NCI-H1417 (cell line): ENCODE measurements around the gene MAST2.
A peak's percentile ranks its signal among the peaks of the same experiment; 100 is the strongest.
"Not testable (repeated sequence)": the region's sequence is repeated elsewhere in the genome, so short reads cannot be mapped to it uniquely, and the experiment has no call there.

Experiments
- DNase-seq, 3 experiments: peaks; one replicate each; lab custom pipeline; 2025; lab: John Stamatoyannopoulos, UW

The MAST2 gene

GRCh38 chr1:45938029-45938428 is 134.6 kb downstream of the MAST2 start:
- no peak for DNase-seq

DNA sequence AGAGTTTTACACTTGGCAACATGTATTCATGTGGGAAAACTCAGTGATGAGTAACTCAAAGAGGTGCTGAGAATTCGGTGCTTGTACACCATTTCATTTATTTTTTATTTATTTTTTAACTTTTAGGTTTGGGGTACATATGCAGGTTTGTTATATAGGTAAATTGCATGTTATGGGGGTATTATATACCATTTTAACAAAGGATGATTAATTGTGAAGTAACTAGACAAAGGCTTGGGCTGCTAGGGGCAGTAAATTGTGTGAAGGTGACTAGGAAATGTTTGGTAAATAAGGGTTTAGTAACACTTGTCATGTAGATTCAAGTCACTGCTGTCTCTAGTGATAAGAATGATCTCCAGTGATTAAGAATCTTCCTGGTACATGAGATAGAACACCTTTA is 139.0 kb downstream of the MAST2 start:
- DNase-seq, result no peak

DNA sequence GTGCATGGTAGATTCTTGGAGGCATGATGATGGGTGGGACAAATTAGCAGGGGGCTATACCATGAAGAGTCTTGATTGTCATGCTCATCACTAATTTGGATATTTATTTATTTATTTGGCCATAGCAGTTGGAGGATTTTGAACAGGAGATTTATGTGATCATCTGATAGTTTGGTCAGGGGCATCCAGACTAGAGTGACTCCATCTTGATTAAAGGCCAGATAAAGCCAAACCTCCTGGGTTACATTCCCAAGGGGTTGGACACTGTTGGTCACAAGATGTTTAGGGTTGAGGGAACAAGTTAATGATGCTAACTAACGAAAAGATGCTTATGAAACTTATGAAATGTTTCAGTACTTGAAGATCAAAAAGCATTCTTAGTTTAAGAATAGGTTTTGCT is 139.8 kb downstream of the MAST2 start:
- DNase-seq, result no peak

DNA sequence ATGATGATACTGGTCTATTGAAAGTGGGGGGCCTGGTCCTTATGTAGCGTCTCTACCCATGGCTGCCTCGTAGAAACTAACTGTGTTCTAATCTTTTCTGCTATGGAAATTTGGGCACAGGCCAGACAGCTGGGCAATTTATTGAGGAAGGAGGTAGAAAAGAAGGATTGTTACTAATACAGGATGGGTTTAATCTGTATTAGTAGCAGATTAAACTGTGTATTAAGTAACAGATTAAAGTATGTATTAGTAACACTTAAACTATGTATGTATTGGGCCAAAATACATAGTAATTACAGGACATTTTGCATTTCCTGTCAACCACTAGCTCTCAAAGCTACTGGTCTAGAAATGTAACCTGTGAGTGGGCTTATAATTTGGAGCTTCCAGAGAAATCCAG is 142.0 kb downstream of the MAST2 start:
- DNase-seq, result no peak

DNA sequence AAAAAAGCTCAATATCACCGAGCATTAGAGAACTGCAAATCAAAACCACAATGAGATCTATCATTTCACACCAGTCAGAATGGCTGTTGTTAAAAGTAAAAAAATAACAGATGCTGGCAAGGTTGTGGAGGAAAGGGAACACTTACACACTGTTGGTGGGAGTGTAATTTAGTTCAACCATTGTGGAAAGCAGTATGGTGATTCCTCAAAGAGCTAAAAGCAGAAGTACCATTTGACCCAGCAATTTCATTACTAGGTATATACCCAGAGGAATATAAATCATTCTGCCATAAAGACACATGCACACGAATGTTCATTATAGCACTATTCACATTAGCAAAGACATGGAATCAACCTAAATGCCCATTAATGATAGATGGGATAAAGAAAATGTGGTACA is 146.1 kb downstream of the MAST2 start:
- not testable (repeated sequence) for DNase-seq

GRCh38 chr1:45952072-45952471 is 148.7 kb downstream of the MAST2 start:
- no peak for DNase-seq

GRCh38 chr1:45953934-45954847 is 150.8 kb downstream of the MAST2 start:
- DNase-seq, result no peak

DNA sequence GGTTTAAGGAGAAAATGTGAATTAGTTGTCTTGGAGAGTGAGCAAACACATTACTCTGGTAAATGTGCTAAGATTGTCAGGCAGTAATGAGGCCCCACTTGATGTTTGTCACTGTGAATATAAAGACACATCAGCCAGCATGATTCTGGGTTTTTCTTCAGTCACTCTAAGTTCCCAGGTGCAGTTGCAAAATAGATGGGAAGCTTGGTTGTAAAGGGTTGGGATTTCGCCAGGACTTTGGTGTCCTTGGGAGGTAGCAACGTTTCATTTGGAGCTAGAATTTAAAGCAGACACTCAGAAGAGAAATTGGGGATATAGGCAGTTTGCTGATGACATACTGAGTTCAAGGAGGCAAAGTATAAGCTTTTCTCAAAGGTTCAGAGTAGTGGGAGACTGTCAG is 154.3 kb downstream of the MAST2 start:
- DNase-seq, result no peak

DNA sequence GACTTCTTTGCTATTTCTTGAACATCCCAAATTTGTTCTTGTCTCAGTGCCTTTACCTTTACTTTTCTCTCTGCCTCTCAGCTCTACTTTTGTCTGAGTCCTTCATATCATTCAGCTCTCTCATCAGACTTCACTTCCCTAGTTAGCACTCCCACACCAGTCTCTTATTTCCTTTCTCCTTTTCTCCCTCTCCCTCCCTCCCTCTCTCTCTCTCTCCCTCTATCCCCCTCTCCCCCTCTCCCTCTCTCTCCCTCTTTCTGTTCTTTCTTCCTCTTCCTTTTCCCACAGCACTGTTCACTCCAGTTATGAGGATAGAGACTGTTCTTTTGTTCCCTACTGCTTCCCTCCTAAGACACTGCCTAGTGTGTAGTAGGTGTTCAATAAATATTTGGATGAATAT is 154.9 kb downstream of the MAST2 start:
- DNase-seq, result no peak

- DNase-seq, result no peak
Measured at GRCh38 chr1:45960930-45961715, 157.7 kb downstream of the MAST2 start.

DNA sequence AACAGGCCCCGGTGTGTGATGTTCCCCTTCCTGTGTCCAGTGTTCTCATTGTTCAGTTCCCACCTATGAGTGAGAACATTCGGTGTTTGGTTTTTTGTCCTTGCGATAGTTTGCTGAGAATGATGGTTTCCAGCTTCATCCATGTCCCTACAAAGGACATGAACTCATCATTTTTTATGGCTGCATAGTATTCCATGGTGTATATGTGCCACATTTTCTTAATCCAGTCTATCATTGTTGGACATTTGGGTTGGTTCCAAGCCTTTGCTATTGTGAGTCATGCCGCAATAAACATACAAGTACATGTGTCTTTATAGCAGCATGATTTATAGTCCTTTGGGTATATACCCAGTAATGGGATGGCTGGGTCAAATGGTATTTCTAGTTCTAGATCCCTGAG is 158.5 kb downstream of the MAST2 start:
- not testable (repeated sequence) for DNase-seq

DNA sequence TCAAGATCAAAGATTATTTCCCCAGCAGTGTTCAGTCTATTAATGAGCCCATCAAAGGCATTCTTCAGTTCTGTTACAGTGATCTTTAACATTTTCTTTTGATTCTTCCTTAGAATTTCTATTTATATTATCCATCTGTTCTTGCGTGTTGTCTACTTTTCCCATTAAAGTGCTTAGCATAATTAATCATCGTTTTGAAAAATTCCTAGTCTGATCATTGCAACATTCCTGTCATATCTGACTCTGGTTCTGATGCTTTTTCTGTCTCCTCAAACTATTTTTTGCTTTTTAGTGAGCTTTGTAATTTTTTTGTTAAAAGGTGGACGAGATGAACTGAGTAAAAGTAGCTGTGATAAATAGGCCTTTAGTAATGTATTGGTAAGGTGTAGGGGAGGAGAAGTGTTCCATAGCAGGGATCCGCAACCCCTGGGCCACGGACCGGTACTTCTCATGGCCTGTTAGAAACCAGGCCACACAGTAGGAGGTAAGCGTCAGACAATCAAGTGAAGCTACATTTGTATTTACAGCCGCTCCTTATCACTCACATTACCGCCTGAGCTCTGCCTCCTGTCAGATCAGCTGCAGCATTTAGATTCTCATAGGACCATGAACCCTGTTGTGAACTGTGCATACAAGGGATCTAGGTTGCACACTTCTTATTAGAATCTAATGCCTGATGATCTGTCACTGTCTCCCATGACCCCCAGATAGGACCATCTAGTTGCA is 165.7 kb downstream of the MAST2 start:
- DNase-seq, result no peak

GRCh38 chr1:45969866-45970265 is 166.5 kb downstream of the MAST2 start:
- no peak for DNase-seq

- DNase-seq, result no peak
Measured at GRCh38 chr1:45971335-45971734, 167.9 kb downstream of the MAST2 start.

GRCh38 chr1:45971922-45972531 is 168.6 kb downstream of the MAST2 start:
- no peak for DNase-seq

GRCh38 chr1:45972621-45973020 is 169.2 kb downstream of the MAST2 start:
- DNase-seq, result no peak

GRCh38 chr1:45973121-45973520 is 169.7 kb downstream of the MAST2 start:
- DNase-seq, result no peak

DNA sequence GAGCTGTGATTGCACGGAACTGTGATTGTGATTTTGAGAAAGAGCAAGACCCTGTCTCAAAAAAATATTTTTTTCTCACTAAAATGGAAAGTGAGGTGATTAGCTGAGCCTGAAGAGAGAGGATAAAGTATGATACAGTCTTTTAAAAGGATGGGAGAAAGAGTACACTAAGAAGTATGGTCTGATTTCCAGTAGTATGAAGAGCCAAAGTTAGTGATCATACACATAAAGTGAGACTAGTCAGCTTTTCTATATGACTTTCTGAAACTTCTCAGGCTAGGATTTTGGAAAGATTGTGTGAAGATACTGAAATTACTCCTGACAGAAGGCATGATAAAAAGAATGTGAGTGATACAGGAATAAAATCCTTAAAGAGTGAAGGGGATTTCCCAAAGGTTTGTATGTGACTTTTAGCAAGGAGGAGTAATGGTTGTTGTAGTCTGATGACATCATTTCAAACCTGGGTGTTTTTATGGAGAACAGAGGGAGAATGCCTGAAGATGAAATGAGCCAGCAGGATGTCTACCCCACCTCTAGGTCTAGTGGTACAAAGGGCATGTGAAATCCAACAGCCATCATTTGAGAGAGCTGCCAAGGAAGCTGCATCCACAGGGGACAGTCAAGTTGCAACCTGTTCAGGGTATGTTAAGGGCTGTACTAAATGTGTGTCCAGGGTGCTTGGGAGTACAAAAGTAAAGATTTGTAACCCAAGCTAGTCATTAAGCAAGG is 171.3 kb downstream of the MAST2 start:
- peak; percentile 38 to 79 (median 57) for DNase-seq

DNA sequence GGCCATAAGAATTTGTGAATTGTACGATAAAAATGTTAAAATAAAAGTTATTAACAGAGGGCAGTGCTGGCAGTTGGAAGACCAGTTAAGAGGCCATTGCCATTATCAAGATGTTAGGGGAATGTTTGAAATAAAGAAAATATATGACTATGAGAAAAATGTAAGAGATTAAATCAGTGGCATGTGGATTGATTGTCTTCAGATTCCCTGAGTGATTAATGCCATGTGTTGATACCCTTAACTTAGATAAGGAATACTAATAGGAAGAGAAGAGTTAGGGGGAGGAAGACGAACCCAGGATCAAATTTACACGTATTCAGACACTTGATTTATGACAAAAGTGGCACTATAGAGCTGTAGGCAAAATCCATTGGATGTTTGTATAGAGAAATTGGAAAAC is 173.2 kb downstream of the MAST2 start:
- DNase-seq, result no peak

- DNase-seq, result peak; percentile 75 to 94 (median 78)
Measured at GRCh38 chr1:45979074-45979777, 175.8 kb downstream of the MAST2 start.

DNA sequence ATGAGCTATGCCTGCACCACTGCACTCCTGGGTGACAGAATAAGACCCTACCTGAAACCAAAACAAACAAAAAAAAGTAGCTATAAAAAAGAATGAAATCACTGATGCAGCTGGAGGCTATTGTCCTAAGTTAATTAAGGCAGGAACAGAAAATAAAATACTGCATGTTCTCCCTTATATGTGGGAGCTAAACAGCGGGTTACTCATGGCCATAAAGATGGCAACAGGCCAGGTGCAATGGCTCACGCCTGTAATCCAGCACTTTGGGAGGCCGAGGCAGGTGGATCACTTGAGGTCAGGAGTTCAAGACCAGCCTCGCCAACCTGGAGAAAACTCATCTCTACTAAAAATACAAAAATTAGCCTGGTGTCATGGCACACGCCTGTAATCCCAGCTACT is 176.4 kb downstream of the MAST2 start:
- DNase-seq, result peak in 1 of 3 experiments; percentile 90
